Mesothelial cell of epicardium (in vitro differentiated cells): ENCODE results near the gene IL10. TPM values are rescaled to one million over a fixed set of nuclear protein-coding genes. Genes with fewer than 3 reads are reported as not detected.
"Not testable (repeated sequence)": the region's sequence is repeated elsewhere in the genome, so short reads cannot be mapped to it uniquely, and the experiment has no call there.

Experiments
- DNase-seq, 2 experiments: peaks; one replicate each; pipeline ENCODE4 v3.0.0; 2021; ENCODE audit warnings: low spot score in 2 of 2; ENCODE audit not compliant: unreplicated experiment in 2 of 2
- H3K27ac Mint-ChIP-seq: 2 replicates; pipeline ENCODE4 v1.8.0; 2021; ENCODE audit warnings: mixed read lengths
- H3K27me3 Mint-ChIP-seq: 2 replicates; pipeline ENCODE4 v1.8.0; 2021; ENCODE audit warnings: low read depth, mixed read lengths
- H3K36me3 Mint-ChIP-seq: 2 replicates; pipeline ENCODE4 v1.8.0; 2021; ENCODE audit warnings: mixed read lengths
- H3K4me1 Mint-ChIP-seq: 2 replicates; pipeline ENCODE4 v1.8.0; 2021; ENCODE audit warnings: mixed read lengths
- H3K4me3 Mint-ChIP-seq: 2 replicates; pipeline ENCODE4 v1.8.0; 2021; ENCODE audit warnings: mild to moderate bottlenecking, moderate library complexity, mixed read lengths
- H3K9me3 Mint-ChIP-seq: 2 replicates; pipeline ENCODE4 v1.8.0; 2021; ENCODE audit warnings: mixed read lengths
- total RNA-seq: library from RNA; stranded (reverse); gene quantifications from 3 replicates; pipeline ENCODE4 v1.2.1, GENCODE V29; 2021
- TF ChIP-seq, protein P1 (sequence below): fragments of 200-600 bp; sonication (generic); IDR thresholded peaks from one replicate; pipeline ENCODE4 v1.5.0; 2021; ENCODE audit warnings: antibody characterized with exemption; ENCODE audit not compliant: unreplicated experiment

The IL10 gene
- total RNA-seq, 1 donor from 2014 or later, result not detected

DNA sequence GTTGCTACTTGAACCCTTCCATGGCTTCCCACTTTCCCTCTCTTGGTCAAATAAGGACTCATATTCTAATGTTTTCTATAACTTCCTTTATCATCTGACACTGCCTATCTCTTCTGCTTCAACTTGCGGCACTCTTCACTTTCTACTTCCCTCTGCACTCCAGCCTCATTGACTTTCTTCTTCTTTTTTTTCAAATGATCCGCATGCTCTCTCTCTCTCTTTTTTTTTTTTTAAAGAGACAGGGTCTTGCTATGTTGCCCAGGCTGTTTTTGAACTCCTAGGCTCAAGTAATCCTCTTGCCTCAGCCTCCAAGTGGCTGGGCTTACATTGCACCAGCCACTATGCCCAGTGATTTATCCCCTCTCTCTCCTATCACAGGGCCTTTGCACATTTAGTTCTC lies 7.3 kb upstream of the IL10 start:
- peaks cover 5% of the 10 kb centered on the region for H3K27me3 Mint-ChIP-seq
- H3K4me1 Mint-ChIP-seq, result no peaks in the 10 kb centered on the region
- no peaks in the 10 kb centered on the region for H3K36me3 Mint-ChIP-seq
- H3K4me3 Mint-ChIP-seq, result no peak overlapping the region
- TF ChIP-seq, protein P1, sequence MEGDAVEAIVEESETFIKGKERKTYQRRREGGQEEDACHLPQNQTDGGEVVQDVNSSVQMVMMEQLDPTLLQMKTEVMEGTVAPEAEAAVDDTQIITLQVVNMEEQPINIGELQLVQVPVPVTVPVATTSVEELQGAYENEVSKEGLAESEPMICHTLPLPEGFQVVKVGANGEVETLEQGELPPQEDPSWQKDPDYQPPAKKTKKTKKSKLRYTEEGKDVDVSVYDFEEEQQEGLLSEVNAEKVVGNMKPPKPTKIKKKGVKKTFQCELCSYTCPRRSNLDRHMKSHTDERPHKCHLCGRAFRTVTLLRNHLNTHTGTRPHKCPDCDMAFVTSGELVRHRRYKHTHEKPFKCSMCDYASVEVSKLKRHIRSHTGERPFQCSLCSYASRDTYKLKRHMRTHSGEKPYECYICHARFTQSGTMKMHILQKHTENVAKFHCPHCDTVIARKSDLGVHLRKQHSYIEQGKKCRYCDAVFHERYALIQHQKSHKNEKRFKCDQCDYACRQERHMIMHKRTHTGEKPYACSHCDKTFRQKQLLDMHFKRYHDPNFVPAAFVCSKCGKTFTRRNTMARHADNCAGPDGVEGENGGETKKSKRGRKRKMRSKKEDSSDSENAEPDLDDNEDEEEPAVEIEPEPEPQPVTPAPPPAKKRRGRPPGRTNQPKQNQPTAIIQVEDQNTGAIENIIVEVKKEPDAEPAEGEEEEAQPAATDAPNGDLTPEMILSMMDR, result no peak
- no peaks in the 10 kb centered on the region for H3K9me3 Mint-ChIP-seq
- H3K27ac Mint-ChIP-seq, result no peak overlapping the region
- no peak for DNase-seq

DNA sequence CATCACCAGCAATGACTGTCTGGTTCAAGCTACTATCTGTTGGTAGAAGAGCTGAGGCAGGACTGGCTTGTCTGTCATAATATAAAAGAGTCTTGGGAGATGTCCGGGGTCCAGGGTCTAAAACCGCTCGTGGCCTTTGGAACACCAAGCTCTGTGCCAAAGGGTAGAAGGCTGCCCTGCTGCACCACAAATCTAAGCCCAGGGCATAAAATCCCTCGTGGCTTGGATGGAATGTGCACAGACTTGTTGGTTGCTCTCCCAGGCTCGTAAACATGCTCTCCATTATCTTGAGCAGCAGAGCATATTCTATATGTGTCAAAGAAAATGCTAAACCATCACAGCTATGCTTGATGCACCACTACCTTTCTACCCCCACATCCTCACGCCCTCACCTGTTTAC lies 6.6 kb upstream of the IL10 start:
- H3K9me3 Mint-ChIP-seq, result not testable (repeated sequence)

DNA sequence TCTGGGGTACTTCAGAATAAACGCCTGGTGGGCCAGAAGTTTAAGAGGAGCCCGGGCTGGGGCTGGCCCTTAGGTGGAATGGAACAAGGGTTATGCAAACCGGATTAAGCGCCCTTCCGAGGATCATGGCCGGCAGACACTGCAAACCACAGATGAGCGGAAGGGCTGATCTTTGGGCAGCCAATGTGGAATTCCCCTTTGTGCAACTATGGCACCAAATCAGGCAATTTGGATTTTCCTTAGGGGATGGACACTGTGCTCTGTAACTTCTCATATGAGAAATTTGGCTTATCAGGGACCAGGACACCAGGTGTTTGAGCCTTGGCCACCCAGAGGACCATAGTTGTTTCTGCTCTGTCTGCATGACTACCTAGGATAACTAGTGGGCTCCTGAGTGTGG lies 5.7 kb upstream of the IL10 start:
- Mint-ChIP-seq H3K4me1 (no peaks in the 10 kb centered on the region), H3K27ac (no peak overlapping the region), H3K27me3 (peaks cover 8% of the 10 kb centered on the region), H3K9me3 (no peaks in the 10 kb centered on the region), H3K36me3 (no peaks in the 10 kb centered on the region), H3K4me3 (no peak overlapping the region)
- no peak for DNase-seq
- TF ChIP-seq, protein P1, result no peak

More for the DNA sequence above, 6.6 kb upstream of the IL10 start:
- H3K27ac Mint-ChIP-seq, H3K36me3 Mint-ChIP-seq, DNase-seq, H3K4me3 Mint-ChIP-seq, H3K4me1 Mint-ChIP-seq, H3K27me3 Mint-ChIP-seq: not testable (repeated sequence)

DNA sequence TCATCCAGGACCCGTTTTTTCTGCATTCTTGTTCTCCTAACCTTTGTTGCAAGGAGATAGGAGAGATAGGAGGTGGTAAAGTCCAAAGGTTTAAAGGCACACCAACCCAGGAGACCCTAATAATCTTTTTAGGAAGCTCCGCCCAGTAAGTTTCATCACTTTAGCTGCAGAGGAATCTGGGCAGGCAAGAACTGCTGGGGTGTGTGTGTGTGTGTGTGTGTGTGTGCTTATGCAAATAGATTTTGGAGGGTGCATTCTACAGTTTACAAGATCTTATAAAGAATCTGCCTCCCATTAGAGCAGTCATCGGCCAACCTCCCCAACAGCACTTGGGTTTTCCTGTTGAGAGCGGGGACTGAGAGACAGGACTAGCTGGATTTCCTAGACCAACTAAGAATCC lies 3.9 kb upstream of the IL10 start:
- Mint-ChIP-seq H3K27ac (no peak overlapping the region), H3K9me3 (no peaks in the 10 kb centered on the region), H3K4me1 (peaks cover 6% of the 10 kb centered on the region), H3K36me3 (no peaks in the 10 kb centered on the region), H3K4me3 (no peak overlapping the region), H3K27me3 (peaks cover 20% of the 10 kb centered on the region)
- DNase-seq, result no peak
- TF ChIP-seq, protein P1, result no peak

DNA sequence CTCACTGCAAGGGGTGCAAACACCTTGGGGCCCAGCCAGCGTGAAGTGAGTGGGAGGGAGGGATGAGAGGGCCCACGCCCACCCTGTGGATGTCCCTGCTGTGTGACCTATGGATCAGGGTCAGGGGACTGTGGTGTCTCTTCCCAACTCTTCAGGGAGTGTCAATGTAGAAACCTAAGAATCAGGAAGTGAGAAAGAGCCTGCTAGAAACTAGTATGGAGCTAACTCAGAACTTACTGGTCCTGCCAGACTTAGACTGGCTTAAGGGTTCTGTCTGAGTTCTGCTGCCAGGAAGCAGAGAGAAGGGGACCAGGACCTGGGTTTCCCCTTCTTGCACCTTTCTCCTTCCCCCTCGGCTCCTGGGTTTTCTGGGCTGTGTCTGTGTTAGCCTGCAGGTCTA lies 1.8 kb upstream of the IL10 start:
- H3K4me3 Mint-ChIP-seq, result no peak overlapping the region
- no peak for DNase-seq
- H3K27ac Mint-ChIP-seq, result no peak overlapping the region
- H3K4me1 Mint-ChIP-seq, result peaks cover 18% of the 10 kb centered on the region
- no peaks in the 10 kb centered on the region for H3K9me3 Mint-ChIP-seq
- no peaks in the 10 kb centered on the region for H3K36me3 Mint-ChIP-seq
- TF ChIP-seq, protein P1, result no peak
- peaks cover 25% of the 10 kb centered on the region for H3K27me3 Mint-ChIP-seq

DNA sequence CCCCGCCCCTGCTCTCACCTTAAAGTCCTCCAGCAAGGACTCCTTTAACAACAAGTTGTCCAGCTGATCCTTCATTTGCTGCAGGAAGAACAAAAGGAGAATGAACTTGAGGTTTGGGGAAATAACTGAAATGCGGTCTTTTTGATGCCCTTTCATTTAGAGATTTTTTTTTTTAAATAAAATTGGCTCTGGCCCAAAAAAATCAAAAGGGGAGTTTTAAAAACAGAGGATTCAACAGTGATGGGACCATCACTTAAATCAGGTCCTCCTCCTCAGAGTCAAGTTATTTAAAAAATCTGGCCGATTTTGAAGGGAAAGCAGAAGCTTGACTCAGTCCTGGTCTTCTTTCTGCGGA lies 979 bp downstream of the IL10 start:
- TF ChIP-seq, protein P1, result no peak
- peaks cover 20% of the 10 kb centered on the region for H3K4me1 Mint-ChIP-seq
- H3K27ac Mint-ChIP-seq, result no peak overlapping the region
- no peaks in the 10 kb centered on the region for H3K36me3 Mint-ChIP-seq
- no peak for DNase-seq
- no peak overlapping the region for H3K4me3 Mint-ChIP-seq
- peaks cover 28% of the 10 kb centered on the region for H3K27me3 Mint-ChIP-seq
- no peaks in the 10 kb centered on the region for H3K9me3 Mint-ChIP-seq
